GM21825 (cell line): ENCODE results near the gene DOK6.
"Not testable (repeated sequence)": the region's sequence is repeated elsewhere in the genome, so short reads cannot be mapped to it uniquely, and the experiment has no call there.

Source experiments
- ATAC-seq: cut with Tn5 transposase; IDR thresholded peaks from one replicate; pipeline ENCODE4 v1.9.1; 2021; ENCODE audit warnings: mild to moderate bottlenecking, moderate library complexity; ENCODE audit not compliant: unreplicated experiment

DOK6 gene

GRCh38 chr18:69400253-69400975 is at the start of gene DOK6:
Gene DOK6, plus strand, starts transcription at chr18:69400888.
- no peak for ATAC-seq

- no peak for ATAC-seq
Measured at GRCh38 chr18:69353023-69353422, 47.7 kb upstream of the DOK6 start.

- no peak for ATAC-seq
Measured at GRCh38 chr18:69357590-69357989, 43.1 kb upstream of the DOK6 start.

- no peak for ATAC-seq
Measured at GRCh38 chr18:69358212-69358895, 42.3 kb upstream of the DOK6 start.

GRCh38 chr18:69359768-69360167 is 40.9 kb upstream of the DOK6 start:
- not testable (repeated sequence) for ATAC-seq

- no peak for ATAC-seq
Measured at GRCh38 chr18:69364930-69365329, 35.8 kb upstream of the DOK6 start.

GRCh38 chr18:69365658-69366057 is 35.0 kb upstream of the DOK6 start:
- ATAC-seq: no peak

GRCh38 chr18:69367104-69367503 is 33.6 kb upstream of the DOK6 start:
- ATAC-seq: no peak

GRCh38 chr18:69371729-69372128 is 29.0 kb upstream of the DOK6 start:
- ATAC-seq: no peak

- no peak for ATAC-seq
Measured at GRCh38 chr18:69380324-69380723, 20.4 kb upstream of the DOK6 start.

GRCh38 chr18:69383186-69383585 is 17.5 kb upstream of the DOK6 start:
- no peak for ATAC-seq

GRCh38 chr18:69387186-69387585 is 13.5 kb upstream of the DOK6 start:
- ATAC-seq: no peak

GRCh38 chr18:69388222-69388621 is 12.5 kb upstream of the DOK6 start:
- no peak for ATAC-seq

GRCh38 chr18:69397096-69397495 is 3.6 kb upstream of the DOK6 start:
- ATAC-seq: no peak

GRCh38 chr18:69399253-69399652 is 1.4 kb upstream of the DOK6 start:
- ATAC-seq: no peak

- no peak for ATAC-seq
Measured at GRCh38 chr18:69400976-69401225, 213 bp downstream of the DOK6 start.

- no peak for ATAC-seq
Measured at GRCh38 chr18:69401226-69401971, 711 bp downstream of the DOK6 start.

GRCh38 chr18:69401972-69402532 is 1.4 kb downstream of the DOK6 start:
- no peak for ATAC-seq

- no peak for ATAC-seq
Measured at GRCh38 chr18:69402533-69402989, 1.9 kb downstream of the DOK6 start.

GRCh38 chr18:69408522-69408921 is 7.8 kb downstream of the DOK6 start:
- no peak for ATAC-seq

GRCh38 chr18:69411199-69411598 is 10.5 kb downstream of the DOK6 start:
- ATAC-seq: no peak

GRCh38 chr18:69414184-69414583 is 13.5 kb downstream of the DOK6 start:
- ATAC-seq: no peak
